IMR-90 (cell line): ENCODE data around the gene GLIS1.

Experiments used
- BHLHE40 ChIP-seq: fragments of 150-350 bp; IDR thresholded peaks from 2 replicates; pipeline ENCODE4 v1.6.1; 2016; ENCODE audit warnings: mild to moderate bottlenecking, low read depth, low read length
- CEBPB ChIP-seq: IDR thresholded peaks from 2 replicates; pipeline ENCODE4 v1.6.1; 2012; ENCODE audit warnings: low read depth, low read length, improper control_type of control experiment
- ELK1 ChIP-seq: fragments of 150-350 bp; IDR thresholded peaks from 2 replicates; pipeline ENCODE4 v1.6.1; 2016; ENCODE audit warnings: low read depth, mild to moderate bottlenecking, low read length, moderate library complexity, borderline replicate concordance
- FOS ChIP-seq: fragments of 150-350 bp; IDR thresholded peaks from 2 replicates; pipeline ENCODE4 v1.6.1; 2016; ENCODE audit warnings: low read depth, low read length
- MAFK ChIP-seq: IDR thresholded peaks from 2 replicates; pipeline ENCODE4 v1.6.1; 2012; ENCODE audit warnings: low read depth, low read length, improper control_type of control experiment
- MAZ ChIP-seq: IDR thresholded peaks from 2 replicates; pipeline ENCODE4 v1.6.1; 2012; ENCODE audit warnings: low read depth, mild to moderate bottlenecking, low read length, improper control_type of control experiment, moderate library complexity, borderline replicate concordance
- MXI1 ChIP-seq: IDR thresholded peaks from 2 replicates; pipeline ENCODE4 v1.6.1; 2012; ENCODE audit warnings: low read depth, mild to moderate bottlenecking, low read length, moderate library complexity, borderline replicate concordance
- POLR2A ChIP-seq: IDR thresholded peaks from 2 replicates; pipeline ENCODE4 v1.6.1; 2012; ENCODE audit warnings: mild to moderate bottlenecking, low read depth, low read length
- RAD21 ChIP-seq: IDR thresholded peaks from 2 replicates; pipeline ENCODE4 v1.6.1; 2012; ENCODE audit warnings: low read length, improper control_type of control experiment
- RCOR1 ChIP-seq: IDR thresholded peaks from 2 replicates; pipeline ENCODE4 v1.6.1; 2012; ENCODE audit warnings: mild to moderate bottlenecking, low read length, improper control_type of control experiment; ENCODE audit not compliant: insufficient replicate concordance
- RFX5 ChIP-seq: IDR thresholded peaks from 2 replicates; pipeline ENCODE4 v1.8.0; 2012; ENCODE audit warnings: low read depth, mild to moderate bottlenecking, low read length, moderate library complexity
- TF ChIP-seq, protein P1 (sequence below): conservative IDR thresholded peaks from 2 replicates; pipeline ENCODE4 v1.5.1; 2012; ENCODE audit warnings: mild to moderate bottlenecking, low read depth, low read length, improper control_type of control experiment

DNA sequence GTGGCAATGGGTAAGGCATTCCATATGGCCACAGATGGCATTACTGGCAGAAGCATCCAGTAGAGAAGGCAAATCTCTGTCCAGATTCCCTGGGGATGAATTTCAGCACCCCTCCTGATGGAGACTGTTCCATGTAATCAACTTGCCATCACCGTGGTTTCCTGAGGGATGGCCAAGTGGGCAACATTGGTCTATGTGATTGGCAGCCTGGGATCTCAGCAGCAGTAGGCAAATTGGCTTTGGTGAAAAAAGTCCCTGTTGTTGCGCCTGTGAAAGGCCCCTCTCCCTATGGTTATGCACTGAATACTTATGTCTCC lies 260.5 kb downstream of the GLIS1 start:
- TF ChIP-seq, protein P1, sequence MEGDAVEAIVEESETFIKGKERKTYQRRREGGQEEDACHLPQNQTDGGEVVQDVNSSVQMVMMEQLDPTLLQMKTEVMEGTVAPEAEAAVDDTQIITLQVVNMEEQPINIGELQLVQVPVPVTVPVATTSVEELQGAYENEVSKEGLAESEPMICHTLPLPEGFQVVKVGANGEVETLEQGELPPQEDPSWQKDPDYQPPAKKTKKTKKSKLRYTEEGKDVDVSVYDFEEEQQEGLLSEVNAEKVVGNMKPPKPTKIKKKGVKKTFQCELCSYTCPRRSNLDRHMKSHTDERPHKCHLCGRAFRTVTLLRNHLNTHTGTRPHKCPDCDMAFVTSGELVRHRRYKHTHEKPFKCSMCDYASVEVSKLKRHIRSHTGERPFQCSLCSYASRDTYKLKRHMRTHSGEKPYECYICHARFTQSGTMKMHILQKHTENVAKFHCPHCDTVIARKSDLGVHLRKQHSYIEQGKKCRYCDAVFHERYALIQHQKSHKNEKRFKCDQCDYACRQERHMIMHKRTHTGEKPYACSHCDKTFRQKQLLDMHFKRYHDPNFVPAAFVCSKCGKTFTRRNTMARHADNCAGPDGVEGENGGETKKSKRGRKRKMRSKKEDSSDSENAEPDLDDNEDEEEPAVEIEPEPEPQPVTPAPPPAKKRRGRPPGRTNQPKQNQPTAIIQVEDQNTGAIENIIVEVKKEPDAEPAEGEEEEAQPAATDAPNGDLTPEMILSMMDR = no peak
- no peak for TF ChIP-seq MAZ
- TF ChIP-seq MAFK = no peak
- no peak for TF ChIP-seq BHLHE40
- TF ChIP-seq POLR2A = no peak
- TF ChIP-seq MXI1 = no peak
- no peak for TF ChIP-seq CEBPB
- no peak for TF ChIP-seq ELK1
- TF ChIP-seq RAD21 = no peak
- TF ChIP-seq RFX5 = no peak
- no peak for TF ChIP-seq RCOR1
- TF ChIP-seq FOS = no peak
